Calu3 (cell line): ENCODE measurements around the gene SLX9. TPM values are rescaled to one million over a fixed set of nuclear protein-coding genes. Genes with fewer than 3 reads are reported as not detected.

Source experiments
- BruUV-seq: library from RNA; stranded (reverse); fragments of 400-500 nt; replicated peaks from 2 replicates; lab custom pipeline; 2021; lab: Mats Ljungman, UMichigan
- CTCF ChIA-PET: fragments of 300-600 bp; sonication (Branson Sonifier 250); formaldehyde crosslinking; loops from one replicate; lab custom pipeline; 2022; ENCODE audit warnings: antibody characterized with exemption; lab: Charles Lee
- DNase-seq: peaks from one replicate; pipeline ENCODE4 v3.0.0; 2022
- H3K27ac Mint-ChIP-seq: one replicate; pipeline ENCODE4 v1.8.0; 2022; ENCODE audit warnings: mixed read lengths; ENCODE audit not compliant: unreplicated experiment
- H3K27me3 Mint-ChIP-seq: one replicate; pipeline ENCODE4 v1.8.0; 2022; ENCODE audit warnings: mixed read lengths; ENCODE audit not compliant: unreplicated experiment
- H3K36me3 Mint-ChIP-seq: one replicate; pipeline ENCODE4 v1.8.0; 2022; ENCODE audit warnings: mild to moderate bottlenecking, moderate library complexity, mixed read lengths; ENCODE audit not compliant: insufficient read depth, unreplicated experiment
- H3K4me1 Mint-ChIP-seq: one replicate; pipeline ENCODE4 v1.8.0; 2022; ENCODE audit warnings: mild to moderate bottlenecking, low read depth, mixed read lengths; ENCODE audit not compliant: unreplicated experiment
- H3K4me3 Mint-ChIP-seq: one replicate; pipeline ENCODE4 v1.8.0; 2022; ENCODE audit warnings: mild to moderate bottlenecking, low read depth, moderate library complexity, mixed read lengths; ENCODE audit not compliant: unreplicated experiment
- H3K9me3 Mint-ChIP-seq: one replicate; pipeline ENCODE4 v1.8.0; 2022; ENCODE audit warnings: low read depth, mixed read lengths; ENCODE audit not compliant: unreplicated experiment
- CTCF ChIP-seq: fragments of 200-600 bp; IDR thresholded peaks from one replicate; pipeline ENCODE4 v1.8.0; 2022; ENCODE audit warnings: antibody characterized with exemption; ENCODE audit not compliant: unreplicated experiment
- intact Hi-C: fragments of 100-400 bp; cut with micrococcal nuclease; formaldehyde crosslinking; loops from one replicate; pipeline ENCODE4 v1.10.0; 2022; ENCODE audit not compliant: unreplicated experiment
- total RNA-seq: library from RNA; stranded (reverse); gene quantifications from 2 replicates; pipeline ENCODE4 v1.2.3, GENCODE V29; 2022

The SLX9 gene
- total RNA-seq, 1 experiment from 2014 or later: 24.6 TPM

- no peak for DNase-seq
- Mint-ChIP-seq H3K27ac (no peak overlapping the region), H3K9me3 (no peaks in the 10 kb centered on the region), H3K4me1 (no peaks in the 10 kb centered on the region), H3K36me3 (peaks cover 5% of the 10 kb centered on the region), H3K27me3 (peaks cover 42% of the 10 kb centered on the region), H3K4me3 (no peak overlapping the region)
- intact Hi-C loops: no loop called here
- TF ChIP-seq CTCF: no peak
- CTCF ChIA-PET: interaction anchor here (0.6 kb wide), 1 partner anchor 57 kb away, joined by 4 read pairs; no protein-coding TSS in a partner anchor
- BruUV-seq: no TSS peak
Measured at GRCh38 chr21:44901391-44902074, 38.3 kb upstream of the SLX9 start.

- no peak for DNase-seq
- Mint-ChIP-seq H3K27me3 (peaks cover 46% of the 10 kb centered on the region), H3K4me3 (no peak overlapping the region), H3K36me3 (peaks cover 5% of the 10 kb centered on the region), H3K9me3 (no peaks in the 10 kb centered on the region), H3K27ac (no peak overlapping the region), H3K4me1 (no peaks in the 10 kb centered on the region)
- intact Hi-C loops: no loop called here
- CTCF ChIA-PET: no interaction called here
- no TSS peak for BruUV-seq
- TF ChIP-seq CTCF: no peak
Measured at GRCh38 chr21:44902268-44903049, 37.4 kb upstream of the SLX9 start.

- intact Hi-C loops: no loop called here
- no peak overlapping the region for H3K4me3 Mint-ChIP-seq
- peaks cover 48% of the 10 kb centered on the region for H3K27me3 Mint-ChIP-seq
- H3K9me3 Mint-ChIP-seq: no peaks in the 10 kb centered on the region
- CTCF ChIA-PET: no interaction called here
- no peak for TF ChIP-seq CTCF
- H3K27ac Mint-ChIP-seq: no peak overlapping the region
- peaks cover 5% of the 10 kb centered on the region for H3K36me3 Mint-ChIP-seq
- H3K4me1 Mint-ChIP-seq: no peaks in the 10 kb centered on the region
- BruUV-seq: no TSS peak
- no peak for DNase-seq
Measured at GRCh38 chr21:44903050-44903685, 36.7 kb upstream of the SLX9 start.

GRCh38 chr21:44903689-44904088 is 36.1 kb upstream of the SLX9 start:
- Mint-ChIP-seq H3K4me1 (no peaks in the 10 kb centered on the region), H3K9me3 (no peaks in the 10 kb centered on the region), H3K27ac (no peak overlapping the region), H3K4me3 (no peak overlapping the region), H3K36me3 (peaks cover 5% of the 10 kb centered on the region), H3K27me3 (peaks cover 54% of the 10 kb centered on the region)
- CTCF ChIA-PET: no interaction called here
- TF ChIP-seq CTCF: no peak
- BruUV-seq: no TSS peak
- no peak for DNase-seq
- intact Hi-C loops: no loop called here
